NCI-H82 (cell line): ENCODE results near the gene THOC2.
"Not testable (repeated sequence)": the region's sequence is repeated elsewhere in the genome, so short reads cannot be mapped to it uniquely, and the experiment has no call there.

Experiments
- DNase-seq: peaks from one replicate; lab custom pipeline; 2025; lab: John Stamatoyannopoulos, UW

Gene THOC2

GRCh38 chrX:123735137-123735536, 2.3 kb upstream of the THOC2 start:
- DNase-seq, result not testable (repeated sequence)

- DNase-seq, result not testable (repeated sequence)
Observed at GRCh38 chrX:123734079-123734478, 1.2 kb upstream of the THOC2 start.

GRCh38 chrX:123731987-123732669, 724 bp downstream of the THOC2 start:
- DNase-seq, result peak; percentile 45

- peak; percentile 74 for DNase-seq
Observed at GRCh38 chrX:123731258-123731986, 1.4 kb downstream of the THOC2 start.

DNA sequence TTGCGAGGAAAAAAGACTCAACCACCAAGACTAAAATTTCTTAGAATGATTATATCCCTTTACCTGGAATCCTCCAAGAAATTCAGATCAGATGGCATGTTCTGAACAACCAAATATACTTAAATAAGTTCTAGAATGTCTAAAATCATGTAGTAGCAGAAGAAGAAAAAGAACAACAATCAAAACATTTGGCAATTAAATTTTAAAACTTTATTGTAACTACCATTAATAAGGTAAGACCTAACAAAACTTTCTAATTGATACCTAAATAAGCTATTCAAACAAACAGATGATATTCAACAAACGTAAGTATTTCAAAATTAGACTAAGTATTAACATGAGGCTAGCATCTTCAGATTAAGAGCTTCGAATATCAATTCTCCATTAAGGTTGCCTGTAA, 4.3 kb downstream of the THOC2 start:
- DNase-seq, result no peak

DNA sequence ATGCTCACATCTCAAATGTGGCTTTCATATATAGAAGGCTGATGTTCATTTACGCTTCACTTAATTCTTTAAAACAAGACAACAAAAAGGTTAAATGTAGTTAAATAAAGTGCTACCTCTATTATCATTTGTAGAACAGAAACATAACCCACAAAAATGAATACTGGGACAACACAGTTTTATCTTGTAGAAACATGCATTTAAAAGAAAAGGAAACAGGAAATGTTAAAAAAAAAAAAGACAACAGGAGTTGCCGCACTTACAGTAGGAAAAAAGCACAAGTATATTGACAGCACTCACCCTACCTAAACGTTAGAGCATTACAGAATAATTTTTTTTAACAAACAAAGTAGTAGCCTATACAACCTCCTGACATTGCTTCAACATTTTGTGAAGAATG, 4.8 kb downstream of the THOC2 start:
- no peak for DNase-seq

DNA sequence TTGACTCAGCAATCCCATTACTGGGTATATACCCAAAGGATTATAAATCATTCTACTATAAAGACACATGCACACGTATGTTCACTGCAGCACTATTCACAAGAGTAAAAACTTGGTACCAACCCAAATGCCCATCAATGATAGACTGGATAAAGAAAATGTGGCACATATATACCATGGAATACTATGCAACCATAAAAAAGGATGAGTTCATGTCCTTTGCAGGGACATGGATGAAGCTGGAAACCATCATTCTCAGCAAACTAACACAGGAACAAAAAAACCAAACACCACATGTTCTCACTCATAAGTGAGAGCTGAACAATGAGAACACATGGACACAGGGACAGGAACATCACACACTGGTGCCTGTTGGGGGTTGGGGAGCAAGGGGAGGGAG, 10.7 kb downstream of the THOC2 start:
- DNase-seq, result not testable (repeated sequence)

DNA sequence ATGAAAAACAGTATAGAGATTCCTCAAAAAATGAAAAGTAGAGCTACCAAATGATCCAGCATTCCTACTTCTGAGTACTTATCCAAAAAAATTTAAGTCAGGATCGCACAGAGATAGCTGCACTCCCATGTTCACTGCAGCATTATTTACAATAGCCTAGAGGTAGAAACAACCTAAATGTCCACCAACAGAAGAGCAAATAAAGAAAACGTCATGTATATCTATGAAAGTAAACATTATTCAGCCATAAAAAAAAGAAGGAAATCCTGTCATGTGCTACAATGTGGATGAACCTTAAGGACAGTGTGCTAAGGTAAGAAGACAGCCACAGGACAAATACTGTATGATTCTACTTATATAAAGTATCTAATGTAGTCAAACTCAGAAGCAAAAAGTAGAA, 12.4 kb downstream of the THOC2 start:
- DNase-seq, result no peak

- DNase-seq, result no peak
Observed at GRCh38 chrX:123713841-123714240, 19.0 kb downstream of the THOC2 start.

DNA sequence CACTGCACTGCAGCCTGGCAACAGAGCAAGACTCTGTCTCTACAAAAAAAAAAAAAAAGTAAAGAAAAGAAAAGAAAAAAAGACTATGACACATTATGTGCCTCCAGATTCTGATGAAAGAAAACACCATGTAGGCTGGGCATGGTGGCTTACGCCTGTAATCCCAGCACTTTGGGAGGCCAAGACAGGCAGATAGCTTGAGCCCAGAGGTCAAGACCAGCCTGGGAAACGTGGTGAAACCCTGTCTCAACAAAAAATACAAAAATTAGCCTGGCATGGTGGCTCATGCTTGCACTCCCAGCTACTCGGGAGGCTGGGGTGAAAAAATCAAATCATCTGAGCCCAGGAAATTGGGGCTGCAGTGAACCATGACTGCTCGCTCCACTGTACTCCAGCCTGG, 19.4 kb downstream of the THOC2 start:
- DNase-seq, result no peak

- DNase-seq, result not testable (repeated sequence)
Observed at GRCh38 chrX:123711201-123711600, 21.7 kb downstream of the THOC2 start.

GRCh38 chrX:123704781-123705180, 28.1 kb downstream of the THOC2 start:
- no peak for DNase-seq

GRCh38 chrX:123698979-123699520, 33.8 kb downstream of the THOC2 start:
- DNase-seq, result peak; percentile 23

GRCh38 chrX:123696334-123696733, 36.5 kb downstream of the THOC2 start:
- no peak for DNase-seq

- DNase-seq, result no peak
Observed at GRCh38 chrX:123695242-123695641, 37.6 kb downstream of the THOC2 start.

DNA sequence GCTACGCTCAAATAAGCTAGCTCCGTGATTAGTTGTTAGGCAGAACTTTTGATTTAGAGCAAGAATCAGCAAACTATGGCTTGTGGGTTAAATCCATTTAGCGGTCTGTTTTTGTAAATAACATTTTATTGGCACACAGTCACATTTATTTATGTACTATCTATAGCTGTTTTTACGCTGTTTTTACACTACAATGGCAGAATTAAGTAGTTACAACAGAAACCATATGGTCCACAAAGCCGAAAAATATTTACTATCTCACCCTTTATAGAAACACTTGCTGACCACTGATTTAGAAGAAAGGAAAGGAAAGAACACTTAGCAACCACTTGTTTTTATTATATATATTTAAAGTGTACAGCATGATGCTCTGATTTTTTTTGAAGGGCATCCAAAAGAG, 41.1 kb downstream of the THOC2 start:
- DNase-seq, result no peak

- DNase-seq, result no peak
Observed at GRCh38 chrX:123688524-123688923, 44.3 kb downstream of the THOC2 start.

- DNase-seq, result no peak
Observed at GRCh38 chrX:123685232-123685631, 47.6 kb downstream of the THOC2 start.

- DNase-seq, result no peak
Observed at GRCh38 chrX:123682186-123682585, 50.7 kb downstream of the THOC2 start.

GRCh38 chrX:123679733-123680460, 53.0 kb downstream of the THOC2 start:
- DNase-seq, result peak; percentile 40

DNA sequence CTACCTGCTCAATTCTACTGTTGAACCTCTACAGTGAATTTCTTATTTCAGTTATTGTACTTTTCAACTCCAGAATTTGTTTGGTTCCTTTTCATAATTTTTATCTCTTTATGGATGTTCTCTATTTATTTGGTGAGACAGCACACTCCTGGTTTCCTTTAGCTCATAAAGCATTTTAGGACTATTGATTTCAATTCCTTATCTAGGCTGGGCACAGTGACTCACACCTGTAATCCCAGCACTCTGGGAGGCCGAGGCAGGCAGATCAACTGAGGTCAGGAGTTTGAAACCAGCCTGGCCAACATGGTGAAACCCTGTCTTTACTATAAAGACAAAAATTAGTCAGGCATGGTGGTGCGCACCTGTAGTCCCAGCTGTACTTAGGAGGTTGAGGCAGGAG, 57.7 kb downstream of the THOC2 start:
- no peak for DNase-seq

DNA sequence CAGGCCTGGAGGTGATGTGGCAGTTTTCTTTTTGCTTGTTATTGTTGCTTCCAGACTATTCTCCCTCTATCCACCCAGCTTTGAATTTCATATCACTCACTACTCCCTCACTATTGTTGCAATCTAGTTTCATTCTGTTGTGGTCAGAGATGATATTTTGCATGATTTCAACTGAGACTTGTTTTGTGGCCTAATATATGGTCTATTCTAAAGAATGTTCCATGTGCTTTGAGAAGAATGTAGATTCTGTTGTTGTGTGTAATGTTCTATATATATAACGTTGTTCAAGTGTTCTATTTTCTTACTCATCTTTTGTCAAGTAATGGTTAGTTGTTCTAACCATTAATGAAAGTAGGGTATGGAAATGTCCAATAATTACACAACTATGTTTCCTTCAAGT, 59.0 kb downstream of the THOC2 start:
- DNase-seq, result no peak

DNA sequence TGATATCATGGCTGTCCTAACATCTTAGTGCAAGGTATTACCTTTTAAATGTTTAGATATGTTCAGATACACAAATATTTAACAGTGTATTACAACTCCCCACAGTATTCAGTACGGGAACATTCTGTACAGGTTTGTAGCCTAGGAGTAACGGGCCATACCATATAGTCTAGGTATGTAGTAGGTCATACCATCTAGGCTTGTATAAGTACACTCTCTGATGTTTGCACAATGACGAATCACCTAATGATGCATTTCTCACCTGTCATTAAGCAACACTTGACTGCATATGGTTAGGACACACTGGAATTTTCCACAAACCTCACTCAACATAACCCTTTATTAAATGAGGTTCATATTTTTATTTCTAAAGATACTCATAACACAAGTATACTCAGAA, 67.7 kb downstream of the THOC2 start:
- no peak for DNase-seq
